ENCODE data around the gene TMEM237. TPM values are rescaled to one million over a fixed set of nuclear protein-coding genes. Genes with fewer than 3 reads are reported as not detected.

Gene TMEM237
- total and polyA plus RNA-seq, 12 donors: 12.3 to 109 (median 33.6) TPM

DNA sequence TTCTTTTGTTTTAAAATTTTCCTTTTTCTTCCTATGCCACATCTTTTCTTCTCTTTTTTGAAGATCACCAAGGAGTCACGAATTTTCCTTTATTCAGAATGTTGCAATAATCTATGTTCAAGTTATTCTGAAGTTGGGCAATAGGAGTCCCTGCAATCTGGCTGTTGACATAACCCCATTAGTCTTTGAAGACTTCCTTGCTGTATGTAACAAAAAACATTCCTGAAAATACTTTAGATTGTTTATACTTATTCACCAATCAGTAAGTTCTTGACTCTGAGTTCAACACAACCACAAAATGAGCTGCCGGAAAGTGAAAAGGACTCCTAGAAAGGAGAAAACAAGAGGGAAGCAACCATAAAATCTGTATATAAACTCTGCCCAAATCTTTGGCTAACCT is 62.8 kb downstream of the TMEM237 start:
- no peak overlapping the region for H3K27ac ChIP-seq
- H3K27me3 ChIP-seq: no peaks in the 10 kb centered on the region
- TF ChIP-seq, protein P1, sequence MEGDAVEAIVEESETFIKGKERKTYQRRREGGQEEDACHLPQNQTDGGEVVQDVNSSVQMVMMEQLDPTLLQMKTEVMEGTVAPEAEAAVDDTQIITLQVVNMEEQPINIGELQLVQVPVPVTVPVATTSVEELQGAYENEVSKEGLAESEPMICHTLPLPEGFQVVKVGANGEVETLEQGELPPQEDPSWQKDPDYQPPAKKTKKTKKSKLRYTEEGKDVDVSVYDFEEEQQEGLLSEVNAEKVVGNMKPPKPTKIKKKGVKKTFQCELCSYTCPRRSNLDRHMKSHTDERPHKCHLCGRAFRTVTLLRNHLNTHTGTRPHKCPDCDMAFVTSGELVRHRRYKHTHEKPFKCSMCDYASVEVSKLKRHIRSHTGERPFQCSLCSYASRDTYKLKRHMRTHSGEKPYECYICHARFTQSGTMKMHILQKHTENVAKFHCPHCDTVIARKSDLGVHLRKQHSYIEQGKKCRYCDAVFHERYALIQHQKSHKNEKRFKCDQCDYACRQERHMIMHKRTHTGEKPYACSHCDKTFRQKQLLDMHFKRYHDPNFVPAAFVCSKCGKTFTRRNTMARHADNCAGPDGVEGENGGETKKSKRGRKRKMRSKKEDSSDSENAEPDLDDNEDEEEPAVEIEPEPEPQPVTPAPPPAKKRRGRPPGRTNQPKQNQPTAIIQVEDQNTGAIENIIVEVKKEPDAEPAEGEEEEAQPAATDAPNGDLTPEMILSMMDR (IDR thresholded peaks at IDR 0.05): no peak
- TF ChIP-seq POLR2A (IDR thresholded peaks at IDR 0.05): no peak
- H3K9me3 ChIP-seq (replicated peaks in 1 of 3): no peaks in the 10 kb centered on the region
- no peak overlapping the region for H3K4me3 ChIP-seq
- H3K4me1 ChIP-seq (replicated peaks in 1 of 2): no peaks in the 10 kb centered on the region
- intact Hi-C loops (cut with DNase I): no loop called here
- WGBS, 4 donors: 49 to 72% (median 54%) methylated on average over 2 of the region's 2 CpGs
- H3K36me3 ChIP-seq (replicated peaks in 1 of 2): no peaks in the 10 kb centered on the region
- DNase-seq: peak in 1 of 7 donors; percentile 16

DNA sequence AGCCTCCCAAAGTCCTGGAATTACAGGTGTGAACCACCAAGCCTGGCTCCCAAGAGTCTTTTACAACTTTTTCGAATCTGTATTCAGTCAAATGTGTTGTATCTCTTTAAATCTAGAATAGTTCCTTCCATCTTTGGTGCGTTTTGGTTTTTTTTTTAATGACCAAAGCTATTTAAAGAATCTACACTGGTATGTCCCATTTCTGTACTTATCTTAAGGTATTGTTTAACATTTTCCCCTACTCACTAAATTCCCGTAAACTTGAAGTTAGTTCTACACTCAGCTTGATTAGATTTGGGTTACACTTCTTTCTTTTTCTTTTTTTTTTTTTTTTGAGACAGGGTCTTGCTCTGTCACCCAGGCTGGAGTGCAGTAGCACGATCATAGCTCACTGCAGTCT is 63.8 kb downstream of the TMEM237 start:
- intact Hi-C loops (cut with DNase I): no loop called here
- WGBS, 4 donors: 69 to 74% (median 72%) methylated on average over 4 of the region's 4 CpGs
- H3K27me3 ChIP-seq: no peaks in the 10 kb centered on the region
- H3K4me1 ChIP-seq (replicated peaks in 1 of 2): no peaks in the 10 kb centered on the region
- no peak overlapping the region for H3K4me3 ChIP-seq
- H3K9me3 ChIP-seq (replicated peaks in 1 of 3): no peaks in the 10 kb centered on the region
- DNase-seq: no peak
- H3K27ac ChIP-seq: no peak overlapping the region
- no peaks in the 10 kb centered on the region for H3K36me3 ChIP-seq (replicated peaks in 1 of 2)
- no peak for TF ChIP-seq POLR2A (IDR thresholded peaks at IDR 0.05)
- TF ChIP-seq, protein P1 (IDR thresholded peaks at IDR 0.05): no peak

DNA sequence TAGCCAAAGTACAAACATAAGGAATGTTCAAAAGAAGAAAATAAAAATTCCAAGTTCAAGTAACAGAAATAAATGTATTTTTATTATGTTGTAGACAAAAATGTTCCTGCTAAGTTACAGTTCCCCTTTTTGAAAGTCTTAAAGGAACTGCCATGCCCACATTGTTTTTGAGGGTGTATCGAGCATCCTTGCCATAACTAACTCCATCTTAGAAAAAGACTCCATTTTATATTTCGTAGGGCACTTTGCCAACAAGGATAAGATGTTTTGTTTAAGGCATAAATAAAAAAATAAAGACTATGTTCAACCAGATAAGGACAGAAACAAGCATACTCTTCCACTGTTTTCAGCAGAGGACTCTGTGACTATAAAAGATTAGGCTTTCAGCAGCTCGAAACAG is 67.3 kb downstream of the TMEM237 start:
- Histone ChIP-seq H3K27ac (no peak overlapping the region), H3K9me3 (replicated peaks in 1 of 3) (no peaks in the 10 kb centered on the region), H3K4me1 (replicated peaks in 1 of 2) (no peaks in the 10 kb centered on the region), H3K36me3 (replicated peaks in 1 of 2) (no peaks in the 10 kb centered on the region), H3K4me3 (no peak overlapping the region), H3K27me3 (no peaks in the 10 kb centered on the region)
- 80 to 96% (median 88%) methylated on average over 3 of the region's 3 CpGs for WGBS, 4 donors
- intact Hi-C loops (cut with DNase I): no loop called here
- TF ChIP-seq, protein P1 (IDR thresholded peaks at IDR 0.05): no peak
- TF ChIP-seq POLR2A (IDR thresholded peaks at IDR 0.05): no peak
- no peak for DNase-seq

- WGBS, 4 donors: 55 to 71% (median 66%) methylated on average over 1 of the region's 1 CpG
- H3K36me3 ChIP-seq (replicated peaks in 1 of 2): no peaks in the 10 kb centered on the region
- no peak for DNase-seq
- no peaks in the 10 kb centered on the region for H3K4me1 ChIP-seq (replicated peaks in 1 of 2)
- no peaks in the 10 kb centered on the region for H3K9me3 ChIP-seq (replicated peaks in 1 of 3)
- no peak overlapping the region for H3K27ac ChIP-seq
- intact Hi-C loops (cut with DNase I): no loop called here
- TF ChIP-seq POLR2A (IDR thresholded peaks at IDR 0.05): no peak
- TF ChIP-seq, protein P1 (IDR thresholded peaks at IDR 0.05): no peak
- H3K4me3 ChIP-seq: no peak overlapping the region
- no peaks in the 10 kb centered on the region for H3K27me3 ChIP-seq
Observed at GRCh38 chr2:201574766-201575165, 68.5 kb downstream of the TMEM237 start.
